ENCODE measurements around the gene OLFM2.

DNA sequence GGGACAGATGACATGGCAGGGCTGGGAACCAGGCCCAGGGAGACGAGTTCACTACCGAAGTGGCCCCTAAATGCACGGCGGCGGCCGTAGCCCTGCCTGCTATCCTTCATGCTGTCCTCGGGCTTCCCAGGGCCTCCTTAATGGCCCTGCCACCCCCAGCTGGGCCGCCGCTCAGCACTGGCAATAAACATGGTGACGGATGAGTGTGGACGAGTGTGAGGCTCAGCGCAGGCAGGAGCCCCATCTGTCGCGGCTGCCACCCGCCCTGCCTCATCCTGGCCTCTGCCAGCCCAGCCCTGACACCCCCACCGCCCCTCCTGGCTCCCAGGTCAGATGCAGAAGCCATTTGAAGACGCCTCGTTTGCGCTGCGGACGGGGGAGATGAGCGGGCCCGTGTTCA, 87.6 kb downstream of the OLFM2 start:
- TF ChIP-seq, protein P1, sequence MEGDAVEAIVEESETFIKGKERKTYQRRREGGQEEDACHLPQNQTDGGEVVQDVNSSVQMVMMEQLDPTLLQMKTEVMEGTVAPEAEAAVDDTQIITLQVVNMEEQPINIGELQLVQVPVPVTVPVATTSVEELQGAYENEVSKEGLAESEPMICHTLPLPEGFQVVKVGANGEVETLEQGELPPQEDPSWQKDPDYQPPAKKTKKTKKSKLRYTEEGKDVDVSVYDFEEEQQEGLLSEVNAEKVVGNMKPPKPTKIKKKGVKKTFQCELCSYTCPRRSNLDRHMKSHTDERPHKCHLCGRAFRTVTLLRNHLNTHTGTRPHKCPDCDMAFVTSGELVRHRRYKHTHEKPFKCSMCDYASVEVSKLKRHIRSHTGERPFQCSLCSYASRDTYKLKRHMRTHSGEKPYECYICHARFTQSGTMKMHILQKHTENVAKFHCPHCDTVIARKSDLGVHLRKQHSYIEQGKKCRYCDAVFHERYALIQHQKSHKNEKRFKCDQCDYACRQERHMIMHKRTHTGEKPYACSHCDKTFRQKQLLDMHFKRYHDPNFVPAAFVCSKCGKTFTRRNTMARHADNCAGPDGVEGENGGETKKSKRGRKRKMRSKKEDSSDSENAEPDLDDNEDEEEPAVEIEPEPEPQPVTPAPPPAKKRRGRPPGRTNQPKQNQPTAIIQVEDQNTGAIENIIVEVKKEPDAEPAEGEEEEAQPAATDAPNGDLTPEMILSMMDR (conservative IDR thresholded peaks at IDR 0.05) = no peak
- TF ChIP-seq EZH2 (IDR thresholded peaks at IDR 0.05; ENCODE audit: low read depth) = no peak
